GM21360 (cell line): ENCODE results near the gene CA10.

Source experiments
- ATAC-seq: cut with Tn5 transposase; IDR thresholded peaks from one replicate; pipeline ENCODE4 v1.9.1; 2021; ENCODE audit warnings: mild to moderate bottlenecking, moderate library complexity; ENCODE audit not compliant: unreplicated experiment

CA10 gene

GRCh38 chr17:51955245-51955644, 203.3 kb downstream of the CA10 start:
- no peak for ATAC-seq

- ATAC-seq = no peak
Observed at GRCh38 chr17:51954232-51954765, 204.2 kb downstream of the CA10 start.

- ATAC-seq = no peak
Observed at GRCh38 chr17:51951741-51952140, 206.8 kb downstream of the CA10 start.

- ATAC-seq = no peak
Observed at GRCh38 chr17:51948128-51948527, 210.4 kb downstream of the CA10 start.

- ATAC-seq = no peak
Observed at GRCh38 chr17:51947160-51947735, 211.3 kb downstream of the CA10 start.

GRCh38 chr17:51946311-51946710, 212.2 kb downstream of the CA10 start:
- no peak for ATAC-seq

- ATAC-seq = no peak
Observed at GRCh38 chr17:51941272-51941671, 217.2 kb downstream of the CA10 start.

GRCh38 chr17:51937264-51937663, 221.2 kb downstream of the CA10 start:
- ATAC-seq = no peak

GRCh38 chr17:51935477-51935876, 223.0 kb downstream of the CA10 start:
- no peak for ATAC-seq

GRCh38 chr17:51933647-51934046, 224.9 kb downstream of the CA10 start:
- ATAC-seq = no peak

- ATAC-seq = no peak
Observed at GRCh38 chr17:51926448-51926847, 232.1 kb downstream of the CA10 start.

- ATAC-seq = no peak
Observed at GRCh38 chr17:51921500-51921899, 237.0 kb downstream of the CA10 start.

GRCh38 chr17:51914577-51914976, 243.9 kb downstream of the CA10 start:
- no peak for ATAC-seq

- ATAC-seq = no peak
Observed at GRCh38 chr17:51913491-51914205, 244.9 kb downstream of the CA10 start.

- ATAC-seq = no peak
Observed at GRCh38 chr17:51912939-51913338, 245.6 kb downstream of the CA10 start.

GRCh38 chr17:51911237-51911636, 247.3 kb downstream of the CA10 start:
- no peak for ATAC-seq

- no peak for ATAC-seq
Observed at GRCh38 chr17:51909971-51910370, 248.5 kb downstream of the CA10 start.

GRCh38 chr17:51908841-51909537, 249.5 kb downstream of the CA10 start:
- no peak for ATAC-seq

- ATAC-seq = no peak
Observed at GRCh38 chr17:51907041-51907440, 251.5 kb downstream of the CA10 start.

GRCh38 chr17:51904379-51904778, 254.1 kb downstream of the CA10 start:
- ATAC-seq = no peak

- no peak for ATAC-seq
Observed at GRCh38 chr17:51901242-51901641, 257.3 kb downstream of the CA10 start.

- ATAC-seq = no peak
Observed at GRCh38 chr17:51891936-51892335, 266.6 kb downstream of the CA10 start.
